GM18867 (cell line): ENCODE data around the gene MSH6.
A peak's percentile ranks its signal among the peaks of the same experiment; 100 is the strongest.

Source experiments
- ATAC-seq: cut with Tn5 transposase; IDR thresholded peaks from one replicate; pipeline ENCODE4 v1.9.1; 2021; ENCODE audit warnings: mild to moderate bottlenecking, moderate library complexity; ENCODE audit not compliant: unreplicated experiment

MSH6 gene

GRCh38 chr2:47782671-47783485 is at the start of gene MSH6:
Gene MSH6 (plus strand): TSS chr2:47783145. CDS start chr2:47783234, 89 bp downstream.
- ATAC-seq, result peak; percentile 88

GRCh38 chr2:47735136-47735869 is 47.6 kb upstream of the MSH6 start:
- no peak for ATAC-seq

GRCh38 chr2:47735912-47736311 is 47.0 kb upstream of the MSH6 start:
- ATAC-seq, result peak; percentile 46

- ATAC-seq, result no peak
Measured at GRCh38 chr2:47737191-47737975, 45.6 kb upstream of the MSH6 start.

- no peak for ATAC-seq
Measured at GRCh38 chr2:47738331-47738730, 44.6 kb upstream of the MSH6 start.

GRCh38 chr2:47741101-47741500 is 41.8 kb upstream of the MSH6 start:
- no peak for ATAC-seq

GRCh38 chr2:47741637-47742036 is 41.3 kb upstream of the MSH6 start:
- ATAC-seq, result no peak

GRCh38 chr2:47744074-47744473 is 38.9 kb upstream of the MSH6 start:
- no peak for ATAC-seq

- ATAC-seq, result no peak
Measured at GRCh38 chr2:47747878-47748277, 35.1 kb upstream of the MSH6 start.

- ATAC-seq, result peak; percentile 37
Measured at GRCh38 chr2:47751856-47752414, 31.0 kb upstream of the MSH6 start.

GRCh38 chr2:47767497-47767844 is 15.5 kb upstream of the MSH6 start:
- no peak for ATAC-seq

- peak; percentile 68 for ATAC-seq
Measured at GRCh38 chr2:47767880-47768609, 14.9 kb upstream of the MSH6 start.

GRCh38 chr2:47769318-47769717 is 13.6 kb upstream of the MSH6 start:
- ATAC-seq, result no peak

- ATAC-seq, result no peak
Measured at GRCh38 chr2:47771211-47771610, 11.7 kb upstream of the MSH6 start.

GRCh38 chr2:47772343-47772742 is 10.6 kb upstream of the MSH6 start:
- no peak for ATAC-seq

- no peak for ATAC-seq
Measured at GRCh38 chr2:47774567-47774966, 8.4 kb upstream of the MSH6 start.

GRCh38 chr2:47777277-47777937 is 5.5 kb upstream of the MSH6 start:
- ATAC-seq, result no peak

- ATAC-seq, result no peak
Measured at GRCh38 chr2:47778698-47779425, 4.1 kb upstream of the MSH6 start.

- ATAC-seq, result no peak
Measured at GRCh38 chr2:47779426-47779790, 3.5 kb upstream of the MSH6 start.

- no peak for ATAC-seq
Measured at GRCh38 chr2:47782381-47782670, 619 bp upstream of the MSH6 start.
